SU-DHL-6 (cell line): ENCODE measurements around the gene FKBP1A.
"Not testable (repeated sequence)": the region's sequence is repeated elsewhere in the genome, so short reads cannot be mapped to it uniquely, and the experiment has no call there.

Source experiments
- H2AFZ ChIP-seq: fragments of 200-600 bp; sonication (generic); 2 replicates; pipeline ENCODE4 v1.6.1; 2014; ENCODE audit warnings: low read depth, mild to moderate bottlenecking, moderate library complexity, mixed read lengths, antibody characterized with exemption, low read length; ENCODE audit not compliant: severe bottlenecking
- H3F3A ChIP-seq: fragments of 200-600 bp; shearing (Covaris generic); 2 replicates; pipeline ENCODE4 v1.6.0; 2016; ENCODE audit warnings: antibody characterized with exemption, mild to moderate bottlenecking; ENCODE audit not compliant: insufficient read depth
- H3K27ac ChIP-seq: fragments of 200-600 bp; sonication (generic); 2 replicates; pipeline ENCODE4 v1.5.1; 2016; ENCODE audit warnings: low read depth, mild to moderate bottlenecking, low read length, moderate library complexity, mixed read lengths
- H3K27me3 ChIP-seq: fragments of 200-600 bp; sonication (generic), shearing (Covaris generic); 2 replicates; pipeline ENCODE4 v1.6.0; 2014; ENCODE audit warnings: mild to moderate bottlenecking, low read length
- H3K36me3 ChIP-seq: fragments of 200-600 bp; sonication (generic); 2 replicates; pipeline ENCODE4 v1.6.1; 2014; ENCODE audit warnings: mild to moderate bottlenecking, low read length, mixed read lengths
- H3K4me2 ChIP-seq: fragments of 300-600, 200-600 bp; shearing (Covaris generic), sonication (generic); 2 replicates; pipeline ENCODE4 v1.6.0; 2014; ENCODE audit warnings: low read length, low read depth, mild to moderate bottlenecking; ENCODE audit not compliant: poor library complexity, severe bottlenecking
- H3K4me3 ChIP-seq: fragments of 200-600 bp; sonication (generic); 2 replicates; pipeline ENCODE4 v1.5.1; 2014; ENCODE audit warnings: antibody characterized with exemption, low read length, mild to moderate bottlenecking, mixed read lengths; ENCODE audit not compliant: insufficient read depth, poor library complexity, severe bottlenecking
- H3K79me2 ChIP-seq: fragments of 200-600 bp; sonication (generic); 2 replicates; pipeline ENCODE4 v1.6.1; 2014; ENCODE audit warnings: mild to moderate bottlenecking, low read length, moderate library complexity; ENCODE audit not compliant: insufficient read depth
- H3K9ac ChIP-seq: fragments of 200-600 bp; sonication (generic); 2 replicates; pipeline ENCODE4 v1.7.0; 2014; ENCODE audit warnings: mild to moderate bottlenecking, low read length
- H3K9me2 ChIP-seq: fragments of 200-600 bp; sonication (generic); replicated peaks from 2 replicates; pipeline ENCODE4 v1.6.1; 2014; ENCODE audit warnings: low read length; ENCODE audit not compliant: insufficient read depth
- H3K9me3 ChIP-seq: fragments of 200-600 bp; sonication (generic); 2 replicates; pipeline ENCODE4 v1.6.1; 2014; ENCODE audit warnings: low read length, mixed read lengths; ENCODE audit not compliant: insufficient read depth
- H4K20me1 ChIP-seq: fragments of 200-600 bp; sonication (generic); 2 replicates; pipeline ENCODE4 v1.6.1; 2014; ENCODE audit warnings: low read depth, mild to moderate bottlenecking, antibody characterized with exemption, low read length, moderate library complexity, mixed read lengths
- EZH2phosphoT487 ChIP-seq: fragments of 200-600 bp; sonication (generic), shearing (Covaris generic); conservative IDR thresholded peaks from 2 replicates; pipeline ENCODE4 v1.6.1; 2018; ENCODE audit warnings: mild to moderate bottlenecking, antibody characterized with exemption, low read length, moderate library complexity, mixed read lengths
- TF ChIP-seq, protein P1 (sequence below): fragments of 200-600 bp; sonication (generic); IDR thresholded peaks from one replicate; pipeline ENCODE4 v1.5.1; 2017; ENCODE audit warnings: antibody characterized with exemption, mild to moderate bottlenecking, low read length, moderate library complexity; ENCODE audit not compliant: insufficient read depth, poor library complexity, severe bottlenecking

The FKBP1A gene

DNA sequence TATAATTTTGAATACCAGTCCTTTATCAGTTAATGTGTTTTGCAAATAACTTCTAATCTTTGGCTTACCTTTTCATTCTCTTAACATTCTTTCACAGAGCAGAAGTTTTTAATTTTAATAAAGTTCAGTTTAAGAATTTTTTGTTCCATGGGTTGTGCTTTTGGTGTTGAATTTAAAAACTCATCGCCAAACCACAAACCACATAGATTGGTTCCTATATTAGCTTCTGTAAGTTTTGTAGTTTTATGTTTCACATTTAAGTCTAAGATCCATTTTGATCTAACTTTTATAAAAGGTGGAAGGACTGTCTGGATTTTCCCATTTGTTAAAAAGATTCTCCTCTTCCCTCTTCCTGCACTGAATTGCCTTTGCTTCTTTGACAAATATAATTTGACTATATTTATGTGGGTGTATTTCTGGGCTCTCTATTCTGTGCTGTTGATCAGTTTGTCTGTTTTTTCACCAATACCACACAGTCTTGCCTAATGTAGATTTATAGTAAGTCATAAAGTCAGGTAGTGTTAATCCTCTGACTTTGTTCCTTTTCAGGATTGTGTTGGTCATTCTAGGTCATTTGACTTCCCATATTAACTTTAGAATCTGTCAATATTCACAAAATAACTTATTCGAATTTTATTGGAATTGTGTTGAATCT, 46.4 kb downstream of the FKBP1A start:
- no peaks in the 10 kb centered on the region for H3K27me3 ChIP-seq
- no peaks in the 10 kb centered on the region for H3F3A ChIP-seq
- H3K4me2 ChIP-seq: no peak overlapping the region
- no peak overlapping the region for H3K9ac ChIP-seq
- no peaks in the 10 kb centered on the region for H3K79me2 ChIP-seq
- H2AFZ ChIP-seq: no peak overlapping the region
- H4K20me1 ChIP-seq: no peaks in the 10 kb centered on the region
- TF ChIP-seq, protein P1, sequence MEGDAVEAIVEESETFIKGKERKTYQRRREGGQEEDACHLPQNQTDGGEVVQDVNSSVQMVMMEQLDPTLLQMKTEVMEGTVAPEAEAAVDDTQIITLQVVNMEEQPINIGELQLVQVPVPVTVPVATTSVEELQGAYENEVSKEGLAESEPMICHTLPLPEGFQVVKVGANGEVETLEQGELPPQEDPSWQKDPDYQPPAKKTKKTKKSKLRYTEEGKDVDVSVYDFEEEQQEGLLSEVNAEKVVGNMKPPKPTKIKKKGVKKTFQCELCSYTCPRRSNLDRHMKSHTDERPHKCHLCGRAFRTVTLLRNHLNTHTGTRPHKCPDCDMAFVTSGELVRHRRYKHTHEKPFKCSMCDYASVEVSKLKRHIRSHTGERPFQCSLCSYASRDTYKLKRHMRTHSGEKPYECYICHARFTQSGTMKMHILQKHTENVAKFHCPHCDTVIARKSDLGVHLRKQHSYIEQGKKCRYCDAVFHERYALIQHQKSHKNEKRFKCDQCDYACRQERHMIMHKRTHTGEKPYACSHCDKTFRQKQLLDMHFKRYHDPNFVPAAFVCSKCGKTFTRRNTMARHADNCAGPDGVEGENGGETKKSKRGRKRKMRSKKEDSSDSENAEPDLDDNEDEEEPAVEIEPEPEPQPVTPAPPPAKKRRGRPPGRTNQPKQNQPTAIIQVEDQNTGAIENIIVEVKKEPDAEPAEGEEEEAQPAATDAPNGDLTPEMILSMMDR: no peak
- no peak for TF ChIP-seq EZH2phosphoT487
- no peak overlapping the region for H3K4me3 ChIP-seq
- H3K9me2 ChIP-seq: no peaks in the 10 kb centered on the region
- no peak overlapping the region for H3K27ac ChIP-seq
- H3K9me3 ChIP-seq: peaks cover 12% of the 10 kb centered on the region; the same call in 1 of the 2 replicates
- peaks cover 7% of the 10 kb centered on the region; the same call in 1 of the 2 replicates for H3K36me3 ChIP-seq

DNA sequence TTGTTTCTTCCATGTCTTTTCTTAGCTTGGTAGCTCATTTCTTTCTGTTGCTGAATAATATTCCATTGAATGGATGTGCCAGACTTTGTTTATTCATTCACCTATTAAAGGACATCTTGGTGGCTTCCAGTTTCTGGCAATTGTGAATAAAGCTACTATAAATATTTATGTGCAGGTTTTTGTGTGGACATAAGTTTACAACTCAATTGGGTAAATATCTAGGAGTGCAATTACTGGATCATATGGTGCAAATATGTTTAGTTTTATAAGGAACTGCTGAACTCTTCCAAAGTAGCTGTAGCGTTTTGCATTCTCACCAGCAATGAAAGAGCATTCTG, 47.1 kb downstream of the FKBP1A start:
- H3K36me3 ChIP-seq: peaks cover 7% of the 10 kb centered on the region; the same call in 1 of the 2 replicates
- H3K4me3 ChIP-seq: no peak overlapping the region
- H3K9ac ChIP-seq: no peak overlapping the region
- TF ChIP-seq, protein P1: no peak
- TF ChIP-seq EZH2phosphoT487: no peak
- H3K9me3 ChIP-seq: peaks cover 12% of the 10 kb centered on the region; the same call in 1 of the 2 replicates
- no peaks in the 10 kb centered on the region for H3K27me3 ChIP-seq
- no peaks in the 10 kb centered on the region for H3F3A ChIP-seq
- no peaks in the 10 kb centered on the region for H4K20me1 ChIP-seq
- no peaks in the 10 kb centered on the region for H3K79me2 ChIP-seq
- no peak overlapping the region for H3K27ac ChIP-seq
- H3K9me2 ChIP-seq: no peaks in the 10 kb centered on the region
- H2AFZ ChIP-seq: no peak overlapping the region
- H3K4me2 ChIP-seq: no peak overlapping the region

DNA sequence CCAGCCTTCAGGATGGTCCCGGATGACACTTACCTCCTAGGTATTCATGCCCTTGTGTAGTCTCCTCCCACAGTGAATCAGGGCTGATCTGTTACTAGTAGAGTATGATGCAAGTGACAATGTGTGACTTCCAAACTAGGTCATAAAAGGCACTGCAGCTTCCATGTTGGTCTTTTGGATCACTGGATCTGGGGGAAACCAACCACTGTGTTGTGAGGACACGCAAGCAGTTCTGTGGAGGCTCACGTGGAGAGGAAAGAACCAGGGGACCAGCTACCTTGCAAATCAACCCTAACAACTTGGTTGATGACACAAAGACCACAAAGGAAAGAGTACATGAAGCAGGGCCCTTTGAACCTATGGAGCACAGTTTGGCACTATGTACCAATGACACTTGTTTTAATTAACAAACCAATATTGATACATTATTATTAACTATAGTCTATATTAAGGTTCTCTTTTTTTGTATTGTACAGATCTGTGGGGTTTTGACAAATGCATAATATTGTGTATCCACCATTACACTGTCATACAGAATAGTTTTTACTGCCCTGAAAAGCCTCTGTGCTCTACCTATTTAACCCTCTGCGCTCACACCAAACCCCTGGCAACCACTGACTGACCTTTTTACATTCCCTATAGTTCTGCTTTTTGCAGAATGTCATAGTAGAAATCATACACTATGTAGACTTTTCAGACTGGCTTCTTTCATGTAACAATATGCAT, 47.7 kb downstream of the FKBP1A start:
- no peak overlapping the region for H3K27ac ChIP-seq
- no peak overlapping the region for H3K4me3 ChIP-seq
- H3K27me3 ChIP-seq: no peaks in the 10 kb centered on the region
- H3K36me3 ChIP-seq: peaks cover 7% of the 10 kb centered on the region; the same call in 1 of the 2 replicates
- H2AFZ ChIP-seq: no peak overlapping the region
- peaks cover 12% of the 10 kb centered on the region; the same call in 1 of the 2 replicates for H3K9me3 ChIP-seq
- H3K9ac ChIP-seq: no peak overlapping the region
- TF ChIP-seq, protein P1: no peak
- TF ChIP-seq EZH2phosphoT487: no peak
- no peaks in the 10 kb centered on the region for H3K79me2 ChIP-seq
- no peaks in the 10 kb centered on the region for H4K20me1 ChIP-seq
- H3F3A ChIP-seq: no peaks in the 10 kb centered on the region
- no peaks in the 10 kb centered on the region for H3K9me2 ChIP-seq
- no peak overlapping the region for H3K4me2 ChIP-seq

DNA sequence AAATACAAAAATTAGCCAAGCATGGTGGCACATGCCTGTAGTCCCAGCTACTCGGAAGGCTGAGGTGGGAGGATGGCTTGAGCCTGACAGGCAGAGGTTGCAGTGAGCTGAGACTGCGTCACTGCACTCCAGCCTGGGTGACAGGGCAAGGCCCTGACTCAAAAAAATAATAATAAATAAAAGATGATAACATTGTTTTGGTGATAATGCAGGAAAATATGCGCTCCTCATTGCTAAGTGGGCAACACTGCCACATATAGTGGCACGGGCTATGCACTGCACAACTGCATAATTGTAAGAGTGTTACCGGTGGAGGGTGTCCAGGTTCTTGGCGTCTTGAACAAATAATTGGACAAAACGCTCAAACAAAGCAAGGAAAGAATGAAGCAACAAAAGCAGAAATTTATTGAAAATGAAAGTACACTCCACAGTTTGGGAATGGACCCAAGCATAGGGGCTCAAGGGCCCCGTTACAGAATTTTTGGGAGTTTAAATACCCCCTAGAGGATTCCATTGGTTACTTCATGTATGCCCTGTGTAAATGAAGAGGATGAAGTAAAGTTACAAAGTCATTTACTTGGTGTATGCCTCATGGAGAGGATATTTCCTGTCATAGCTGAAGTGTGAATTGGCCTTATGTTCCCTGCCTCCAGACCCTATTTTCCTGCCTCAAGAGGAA, 49.3 kb downstream of the FKBP1A start:
- not testable (repeated sequence) for H3K79me2 ChIP-seq, H3K9ac ChIP-seq, H3K4me3 ChIP-seq, H3K27ac ChIP-seq, H3K9me2 ChIP-seq, H3F3A ChIP-seq, H3K4me2 ChIP-seq, H3K36me3 ChIP-seq, H3K27me3 ChIP-seq, H2AFZ ChIP-seq, H4K20me1 ChIP-seq
- peaks cover 12% of the 10 kb centered on the region; the same call in 1 of the 2 replicates for H3K9me3 ChIP-seq
